ENCODE results near the gene CNTN4. TPM values are rescaled to one million over a fixed set of nuclear protein-coding genes. Genes with fewer than 3 reads are reported as not detected.

CNTN4 gene
- total RNA-seq, 1 experiment from 2014 or later, result not detected

GRCh38 chr3:3023111-3023745 lies 924.6 kb downstream of the CNTN4 start:
- CTCF ChIA-PET, result no interaction called here
- peaks cover 3% of the 10 kb centered on the region for H3K4me1 Mint-ChIP-seq
- H3K9me3 Mint-ChIP-seq, result peaks cover 65% of the 10 kb centered on the region
- DNase-seq (ENCODE audit: low spot score), result no peak
- no peak overlapping the region for H3K4me3 Mint-ChIP-seq
- TF ChIP-seq NR3C1 (CRISPR knock-in tag; conservative IDR thresholded peaks at IDR 0.05; ENCODE audit: low read depth) (no peak), ZNF232 (CRISPR knock-in tag; IDR thresholded peaks at IDR 0.05) (no peak), SOX15 (CRISPR knock-in tag; IDR thresholded peaks at IDR 0.05) (no peak), AR (CRISPR knock-in tag; IDR thresholded peaks at IDR 0.05) (no peak), FOXK1 (CRISPR knock-in tag; IDR thresholded peaks at IDR 0.05) (no peak), TCF7 (CRISPR knock-in tag; IDR thresholded peaks at IDR 0.05; ENCODE audit: low read depth) (no peak), ZBTB21 (CRISPR knock-in tag; IDR thresholded peaks at IDR 0.05; ENCODE audit: borderline replicate concordance) (no peak), TEAD4 (CRISPR knock-in tag; IDR thresholded peaks at IDR 0.05) (no peak), IRF1 (CRISPR knock-in tag; IDR thresholded peaks at IDR 0.05) (no peak), SMAD3 (CRISPR knock-in tag; IDR thresholded peaks at IDR 0.05; ENCODE audit: borderline replicate concordance) (no peak), EMX1 (CRISPR knock-in tag; IDR thresholded peaks at IDR 0.05) (no peak)
- H3K27me3 Mint-ChIP-seq (ENCODE audit: low read depth), result no peaks in the 10 kb centered on the region
- H3K27ac Mint-ChIP-seq, result no peak overlapping the region
- no peak for ATAC-seq
- POLR2A ChIA-PET, result no interaction called here
- H3K36me3 Mint-ChIP-seq, result peaks cover 29% of the 10 kb centered on the region

- H3K4me1 Mint-ChIP-seq, result no peaks in the 10 kb centered on the region
- DNase-seq (ENCODE audit: low spot score) (no peak), ATAC-seq (no peak)
- H3K4me3 Mint-ChIP-seq, result no peak overlapping the region
- H3K27me3 Mint-ChIP-seq (ENCODE audit: low read depth), result no peaks in the 10 kb centered on the region
- CTCF ChIA-PET, result no interaction called here
- peaks cover 68% of the 10 kb centered on the region for H3K9me3 Mint-ChIP-seq
- H3K27ac Mint-ChIP-seq, result no peak overlapping the region
- POLR2A ChIA-PET, result no interaction called here
- H3K36me3 Mint-ChIP-seq, result peaks cover 31% of the 10 kb centered on the region
- TF ChIP-seq ZNF121 (CRISPR knock-in tag; IDR thresholded peaks at IDR 0.05) (no peak), ZNF532 (CRISPR knock-in tag; IDR thresholded peaks at IDR 0.05; ENCODE audit: borderline replicate concordance) (no peak), ZNF317 (CRISPR knock-in tag; IDR thresholded peaks at IDR 0.05; ENCODE audit: borderline replicate concordance, low read depth) (no peak), ELF4 (CRISPR knock-in tag; IDR thresholded peaks at IDR 0.05; ENCODE audit: low read depth) (no peak), GABPB1 (CRISPR knock-in tag; IDR thresholded peaks at IDR 0.05) (no peak), ZNF263 (CRISPR knock-in tag; IDR thresholded peaks at IDR 0.05; ENCODE audit: low read depth) (no peak), ATF3 (CRISPR knock-in tag; conservative IDR thresholded peaks at IDR 0.05) (no peak), KAT7 (CRISPR knock-in tag; IDR thresholded peaks at IDR 0.05; ENCODE audit: borderline replicate concordance) (no peak), MXD4 (CRISPR knock-in tag; IDR thresholded peaks at IDR 0.05; ENCODE audit: borderline replicate concordance) (no peak), JAZF1 (CRISPR knock-in tag; IDR thresholded peaks at IDR 0.05) (no peak), TEAD1 (CRISPR knock-in tag; IDR thresholded peaks at IDR 0.05) (no peak), AFF4 (CRISPR knock-in tag; IDR thresholded peaks at IDR 0.05; ENCODE audit: borderline replicate concordance) (no peak), TP53 (CRISPR knock-in tag; IDR thresholded peaks at IDR 0.05) (no peak)
Observed at GRCh38 chr3:3027976-3028567, 929.4 kb downstream of the CNTN4 start.
